ENCODE data around the gene STX11.

STX11 gene

DNA sequence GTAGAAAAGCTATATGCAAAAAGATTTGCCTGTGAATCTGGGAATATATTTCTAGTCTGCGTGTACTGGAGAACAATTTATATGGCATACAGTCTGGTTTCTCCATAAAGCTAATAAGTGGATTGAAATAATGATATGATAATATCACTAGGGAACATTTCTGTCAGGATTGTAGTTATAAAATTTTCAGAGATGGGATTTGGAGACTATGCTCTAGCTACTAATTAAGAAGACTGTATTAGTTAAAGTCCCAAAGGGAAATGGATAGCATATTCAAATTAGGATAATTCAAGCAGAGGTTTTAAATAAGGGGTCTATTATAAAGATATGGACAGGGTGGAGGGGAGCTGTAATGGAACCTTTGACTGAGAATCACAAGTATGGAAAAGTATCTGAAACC lies 7.2 kb upstream of the STX11 start:
- DNase-seq (ENCODE audit: low read depth): no peak

DNA sequence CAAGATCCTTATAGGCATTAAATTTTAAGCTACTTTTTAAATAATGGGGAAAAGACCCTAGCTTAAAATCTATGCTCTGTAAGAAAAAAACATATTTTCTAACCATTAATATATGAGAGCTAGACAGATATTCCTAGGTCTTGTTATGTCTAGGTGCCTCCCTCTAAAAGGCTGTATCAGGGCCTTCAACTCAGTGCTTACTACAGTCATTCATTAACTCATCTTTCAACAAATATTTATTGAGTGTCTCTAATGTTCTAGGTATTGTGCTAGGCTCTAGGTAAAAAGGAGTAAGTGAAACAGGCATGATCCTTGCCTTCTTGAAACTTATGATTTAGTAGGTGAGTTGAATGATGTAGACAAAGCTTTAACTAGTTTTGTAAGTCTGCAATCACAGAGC lies 6.4 kb upstream of the STX11 start:
- DNase-seq (ENCODE audit: low read depth): no peak

DNA sequence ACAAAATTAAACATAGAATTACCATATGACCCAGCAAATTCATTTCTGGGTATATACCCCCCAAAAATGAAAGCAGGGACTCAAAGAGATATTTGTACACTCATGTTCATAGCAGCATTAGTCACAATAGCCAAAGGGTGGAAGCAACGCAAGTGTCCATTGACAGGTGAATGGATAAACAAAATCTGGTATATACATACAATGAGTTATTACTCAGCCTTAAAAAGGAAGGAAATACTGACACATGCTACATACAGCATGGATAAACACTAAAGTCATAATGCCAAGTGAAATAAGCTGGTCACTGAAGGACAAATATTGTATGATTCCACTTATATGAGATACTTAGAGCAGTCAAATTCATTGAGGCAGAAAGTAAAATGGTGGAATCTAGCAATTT lies 5.3 kb upstream of the STX11 start:
- DNase-seq (ENCODE audit: low read depth): no peak

DNA sequence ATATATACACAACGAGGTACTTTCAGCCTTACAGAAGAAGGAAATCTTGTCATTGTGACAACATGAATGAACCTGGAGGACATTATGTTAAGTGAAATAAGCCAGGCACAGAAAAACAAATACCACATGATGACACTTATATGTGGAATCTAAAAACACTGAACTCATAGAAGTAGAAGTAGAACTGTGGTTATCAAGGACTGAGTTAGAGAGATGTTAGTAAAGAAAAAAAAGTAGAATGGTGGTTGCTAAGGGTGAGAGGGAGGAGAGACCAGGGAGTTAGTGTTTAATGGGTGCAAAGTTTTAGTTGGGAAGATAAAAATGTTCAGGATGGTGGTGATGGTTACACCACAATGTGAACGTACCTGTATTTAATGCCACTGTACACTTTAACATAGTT lies 4.8 kb upstream of the STX11 start:
- peak; percentile 27 for DNase-seq (ENCODE audit: low read depth)

DNA sequence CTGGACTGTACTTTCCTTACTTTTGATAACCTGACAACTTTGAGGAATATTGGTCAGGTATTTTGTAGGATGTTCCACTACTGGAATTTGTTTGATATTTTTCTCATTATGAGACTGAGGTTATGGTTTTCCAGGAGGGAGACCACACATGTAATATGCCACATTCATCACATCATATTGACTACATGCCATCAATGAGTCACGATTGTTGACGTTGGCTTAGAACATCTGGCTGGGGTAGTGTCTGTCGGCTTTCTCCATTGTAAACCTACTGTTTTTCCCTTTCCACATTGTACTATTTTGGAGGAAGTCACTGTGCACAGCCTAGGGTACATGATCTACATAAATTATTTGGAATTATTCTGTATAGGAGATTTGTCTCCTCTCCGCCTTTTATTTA lies 1.4 kb upstream of the STX11 start:
- DNase-seq (ENCODE audit: low read depth): no peak

DNA sequence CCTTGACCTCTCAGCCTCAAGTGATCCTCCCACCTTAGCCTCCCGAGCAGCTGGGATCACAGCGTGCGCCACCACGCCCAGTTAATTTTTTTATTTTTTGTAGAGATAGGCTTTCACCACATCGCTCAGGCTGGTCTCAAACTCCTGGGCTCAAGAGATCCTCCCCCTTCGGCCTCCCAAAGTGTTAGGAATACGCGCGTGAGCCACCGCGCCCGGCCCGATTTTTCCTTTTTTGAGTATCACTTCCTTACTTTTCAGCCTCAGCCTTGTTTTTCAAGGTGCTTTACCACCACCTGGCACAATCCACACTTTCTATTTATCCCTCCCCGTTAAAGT lies 791 bp upstream of the STX11 start:
- no peak for DNase-seq (ENCODE audit: low read depth)

DNA sequence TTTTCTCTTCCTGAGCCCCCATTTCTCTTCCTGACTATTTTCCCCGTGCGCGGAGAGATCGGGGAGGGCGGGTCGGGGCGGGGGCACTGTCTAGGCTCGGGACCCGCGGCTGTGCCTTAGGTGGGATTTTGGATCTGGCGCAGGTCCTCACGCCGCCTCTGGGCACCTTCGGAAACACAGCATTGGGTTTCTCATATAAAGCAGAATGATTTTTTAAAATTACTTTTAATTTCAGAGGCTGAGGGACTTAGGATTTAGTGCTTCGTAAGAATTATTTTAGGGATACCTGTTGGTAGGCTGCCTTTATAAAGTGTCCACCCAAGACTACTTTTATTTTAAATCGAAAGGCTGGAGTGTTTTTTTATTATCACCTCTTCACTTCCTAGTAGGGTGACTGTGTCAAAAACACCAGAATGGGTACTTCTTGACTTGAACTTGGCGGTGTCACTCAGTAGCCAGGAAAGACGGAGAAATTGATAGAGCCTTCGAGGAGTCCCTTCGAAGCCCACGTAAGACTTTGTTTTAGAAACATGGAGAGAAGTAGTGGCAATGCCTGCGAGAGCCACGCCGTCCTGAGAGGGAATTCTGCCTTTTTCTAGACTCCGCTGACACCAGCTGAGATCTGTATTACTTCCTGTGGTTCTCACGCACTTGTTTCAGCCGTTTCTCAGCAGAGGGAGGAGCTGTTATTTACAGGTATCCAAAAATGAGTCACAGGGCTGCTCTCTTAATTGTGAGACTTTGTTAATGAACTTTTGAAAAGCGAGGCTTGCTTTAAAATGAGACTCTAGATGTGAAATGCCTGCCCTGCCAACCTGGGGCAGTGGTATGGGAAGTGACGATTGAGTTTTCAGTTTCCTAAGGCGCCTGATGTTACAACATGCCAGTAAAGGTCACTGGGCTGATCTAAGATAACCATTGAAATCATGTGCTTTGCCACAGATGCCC lies 667 bp downstream of the STX11 start:
- DNase-seq (ENCODE audit: low read depth): no peak

DNA sequence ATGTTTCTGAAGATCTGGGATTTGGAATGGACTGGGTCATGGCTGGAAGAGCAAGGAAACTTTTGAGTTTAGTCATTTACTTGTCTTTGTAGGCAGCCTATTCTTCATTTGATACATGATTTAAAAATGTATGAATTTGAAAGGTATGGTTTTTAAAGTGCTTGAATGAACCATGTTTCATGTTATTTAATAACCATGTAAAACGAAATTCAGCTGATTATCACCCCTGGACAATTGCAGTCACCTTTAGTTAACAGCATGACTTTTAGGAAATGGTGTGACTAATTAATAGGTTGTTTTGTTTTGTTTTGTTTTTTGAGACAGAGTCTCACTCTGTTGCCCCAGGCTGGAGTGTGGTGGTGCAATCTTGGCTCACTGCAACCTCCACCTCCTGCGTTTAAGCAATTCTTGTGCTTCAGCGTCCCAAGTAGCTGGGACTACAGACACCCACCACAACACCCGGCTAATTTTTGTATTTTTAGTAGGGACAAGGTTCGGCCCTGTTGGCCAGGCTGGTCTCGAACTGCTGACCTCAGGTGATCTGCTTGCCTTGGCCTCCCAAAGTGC lies 2.1 kb downstream of the STX11 start:
- no peak for DNase-seq (ENCODE audit: low read depth)

DNA sequence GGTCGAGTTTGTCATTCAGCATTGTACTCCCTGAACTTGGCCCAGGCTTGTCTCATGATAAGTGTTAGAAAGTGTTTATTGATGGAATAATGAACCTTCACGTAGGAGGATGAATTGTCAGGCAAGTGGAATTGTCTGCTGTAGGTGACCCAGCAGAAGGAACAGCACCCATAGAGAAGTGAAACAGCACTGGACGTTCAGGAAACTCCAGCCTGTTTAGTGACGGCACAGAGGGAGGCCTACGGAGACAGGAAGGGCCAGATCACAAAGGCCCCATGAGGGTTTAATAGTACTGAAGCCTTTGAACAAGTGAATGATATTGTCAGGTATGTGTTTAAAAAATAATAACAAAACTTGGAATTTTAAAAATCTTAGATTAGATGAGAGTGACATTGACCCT lies 2.9 kb downstream of the STX11 start:
- DNase-seq (ENCODE audit: low read depth): no peak

DNA sequence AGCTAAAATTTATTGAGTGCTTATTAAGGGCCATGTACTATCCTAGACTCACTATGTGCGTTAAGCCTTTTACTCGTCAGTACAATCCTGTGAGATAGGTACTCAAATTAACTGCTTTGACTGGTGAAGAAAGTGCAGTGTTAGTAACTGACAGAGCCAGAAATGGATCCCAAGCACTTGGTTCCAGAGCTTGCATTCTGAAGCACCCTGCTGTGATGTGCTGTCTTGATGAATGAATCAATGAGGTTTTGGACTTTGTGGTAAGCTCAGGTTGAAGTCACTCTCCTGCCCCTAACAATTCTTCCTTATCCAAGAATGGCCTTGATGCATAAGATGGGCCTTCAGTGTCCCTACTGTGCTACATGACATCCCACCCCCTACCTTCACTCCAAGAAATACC lies 3.7 kb downstream of the STX11 start:
- no peak for DNase-seq (ENCODE audit: low read depth)

DNA sequence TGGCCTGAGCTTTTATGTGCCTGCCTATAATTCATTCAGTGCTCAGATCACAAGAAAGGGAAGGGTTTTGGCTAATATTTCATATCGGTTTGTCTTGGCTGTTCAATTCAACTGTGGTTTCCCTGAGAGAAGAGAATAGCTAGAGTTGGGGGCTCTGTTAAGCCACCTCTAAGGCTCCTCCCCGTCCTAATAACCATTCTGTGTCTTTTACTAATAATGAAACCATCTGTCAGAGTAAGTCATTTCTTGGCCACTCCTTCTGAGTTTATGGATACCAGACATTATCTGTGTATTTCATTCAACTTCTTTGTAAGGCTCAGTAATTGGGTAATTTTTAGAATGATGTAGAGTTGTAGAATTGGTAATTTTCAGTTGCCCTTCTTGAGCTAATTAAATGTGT lies 5.2 kb downstream of the STX11 start:
- no peak for DNase-seq (ENCODE audit: low read depth)

DNA sequence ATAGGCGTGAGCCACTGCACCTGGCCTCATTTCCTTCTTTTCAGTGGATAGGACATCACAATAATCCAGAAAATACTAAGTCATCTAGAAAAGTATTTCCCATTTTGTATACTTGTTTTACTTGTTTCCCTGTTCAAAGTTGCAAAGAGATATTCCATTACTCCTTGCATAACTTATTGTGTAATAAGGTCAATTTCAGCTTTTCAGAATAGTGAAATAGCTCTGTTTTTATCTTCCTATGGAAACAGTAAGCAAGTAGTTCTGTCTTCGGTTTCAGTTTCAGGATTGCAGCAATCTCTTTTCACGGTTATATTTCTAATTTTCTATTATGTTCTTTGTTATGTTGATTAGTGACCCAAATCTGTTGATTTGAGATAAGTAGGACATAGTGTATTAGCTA lies 6.0 kb downstream of the STX11 start:
- DNase-seq (ENCODE audit: low read depth): peak; percentile 72

DNA sequence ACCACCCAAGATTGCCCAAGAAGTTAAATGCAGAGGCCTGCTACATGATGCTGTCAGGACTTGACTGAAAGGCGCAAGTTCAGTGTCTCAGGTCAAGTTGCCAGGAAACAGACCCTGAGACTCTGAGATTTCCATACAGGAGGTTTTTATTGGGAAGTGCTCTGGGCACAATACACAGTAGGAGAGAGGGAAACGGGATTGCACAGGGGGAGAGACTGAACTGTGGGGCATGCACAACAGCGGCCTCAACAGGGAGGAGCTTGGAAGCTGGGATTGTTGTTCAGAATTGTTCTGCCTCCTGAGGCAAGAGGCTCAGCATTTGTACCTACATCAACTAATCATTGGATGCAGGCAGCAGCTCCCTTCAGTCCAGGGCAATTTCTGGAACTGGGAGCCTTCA lies 6.7 kb downstream of the STX11 start:
- DNase-seq (ENCODE audit: low read depth): no peak

DNA sequence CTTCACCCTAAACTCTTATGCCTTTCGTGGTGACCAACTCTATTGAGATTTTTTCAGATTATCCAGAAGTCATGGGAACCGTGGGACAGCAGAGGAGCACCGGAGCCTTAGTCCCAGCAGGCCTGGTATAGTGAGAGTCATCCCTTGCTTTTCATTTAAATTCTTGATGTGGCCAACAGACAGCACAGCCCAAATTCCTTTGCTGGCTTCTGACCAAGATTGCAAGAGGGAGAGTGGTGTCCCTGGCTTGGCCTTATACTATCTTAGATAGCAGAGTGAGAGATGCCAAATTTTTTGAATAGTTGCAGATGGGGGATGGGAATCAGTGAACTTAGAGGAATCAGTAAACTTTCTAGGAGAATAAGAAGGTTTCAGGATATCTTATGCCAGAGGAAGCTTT lies 7.8 kb downstream of the STX11 start:
- peak; percentile 93 for DNase-seq (ENCODE audit: low read depth)

DNA sequence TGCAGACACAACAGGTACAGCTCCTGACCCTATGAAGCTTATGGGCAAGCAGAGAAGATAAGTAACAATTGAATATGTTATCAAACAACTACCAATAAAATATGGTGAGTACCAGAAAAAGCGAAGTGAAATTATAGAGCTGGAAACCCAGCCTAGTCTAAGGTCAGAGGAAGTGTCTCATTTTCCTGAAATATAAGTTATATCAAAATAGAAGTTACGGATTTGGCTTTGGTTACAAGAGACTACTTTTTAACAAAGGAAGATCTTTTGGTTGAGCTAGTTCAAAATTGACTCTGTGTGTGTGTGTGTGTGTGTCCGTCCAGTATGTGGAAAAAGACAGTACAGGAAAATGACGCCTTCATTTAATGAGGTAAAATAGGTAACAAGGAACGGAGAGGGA lies 8.9 kb downstream of the STX11 start:
- DNase-seq (ENCODE audit: low read depth): no peak

DNA sequence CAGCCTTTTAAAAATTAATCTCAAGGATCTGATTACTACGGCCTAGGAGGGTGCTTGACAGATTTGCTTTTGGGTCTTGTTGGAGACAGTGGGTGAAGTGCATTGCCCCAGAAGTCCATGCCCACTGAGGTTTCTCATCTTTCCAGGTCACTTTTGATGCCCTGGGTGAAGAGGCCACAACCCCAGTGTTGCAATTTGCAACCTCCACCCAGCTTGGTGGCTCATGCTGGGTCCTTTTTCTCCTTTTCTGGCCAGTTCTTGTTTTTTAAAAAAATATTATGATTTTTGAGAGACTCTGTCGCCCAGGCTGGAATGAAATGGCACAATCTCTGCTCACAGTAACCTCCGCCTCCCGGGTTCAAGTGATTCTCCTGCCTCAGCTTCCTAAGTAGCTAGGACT lies 9.4 kb downstream of the STX11 start:
- no peak for DNase-seq (ENCODE audit: low read depth)

DNA sequence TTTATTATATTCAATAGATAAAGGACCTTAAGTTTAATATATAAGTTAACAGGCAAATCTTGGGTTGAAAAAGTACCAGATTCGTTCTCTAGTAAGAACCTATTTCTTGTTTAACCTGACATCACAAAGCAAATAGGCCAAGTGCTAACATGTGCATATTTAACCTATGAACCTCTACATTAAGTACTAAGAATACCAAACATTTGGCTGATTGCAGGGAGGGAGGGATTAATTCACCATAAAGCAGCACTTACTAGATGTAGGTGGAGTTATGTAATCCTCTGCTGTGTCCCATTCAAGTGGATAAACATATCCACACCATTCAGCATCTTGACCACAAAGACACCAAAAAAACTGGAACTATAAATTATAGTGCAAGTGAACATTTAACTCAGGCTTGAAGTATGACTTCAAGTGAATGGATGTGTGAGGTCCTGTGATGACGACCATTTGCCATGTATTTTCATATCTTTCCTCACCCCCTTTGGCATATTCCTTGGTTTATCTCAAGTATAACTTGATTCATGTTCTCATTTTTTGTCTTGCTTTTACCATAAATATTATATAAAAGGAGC lies 10.2 kb downstream of the STX11 start:
- DNase-seq (ENCODE audit: low read depth): no peak

DNA sequence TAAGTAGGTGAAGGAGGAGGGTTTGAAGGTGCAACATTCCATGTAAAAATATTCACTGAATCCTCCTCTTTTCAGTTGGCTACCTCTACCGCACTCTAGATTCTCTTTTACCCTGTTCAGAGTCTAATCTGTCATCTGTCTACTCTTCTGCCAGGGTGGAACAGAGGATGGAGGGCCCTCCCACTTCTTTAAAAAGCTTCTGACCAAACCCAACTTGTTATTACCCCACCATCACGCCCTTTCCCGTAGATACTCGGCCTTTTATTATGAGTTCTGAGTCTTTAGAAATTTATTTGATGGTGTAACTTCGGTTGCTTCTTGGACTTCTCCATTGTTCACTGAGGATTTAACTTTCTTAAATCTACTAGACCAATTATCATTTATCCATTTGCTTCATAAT lies 11.7 kb downstream of the STX11 start:
- no peak for DNase-seq (ENCODE audit: low read depth)

DNA sequence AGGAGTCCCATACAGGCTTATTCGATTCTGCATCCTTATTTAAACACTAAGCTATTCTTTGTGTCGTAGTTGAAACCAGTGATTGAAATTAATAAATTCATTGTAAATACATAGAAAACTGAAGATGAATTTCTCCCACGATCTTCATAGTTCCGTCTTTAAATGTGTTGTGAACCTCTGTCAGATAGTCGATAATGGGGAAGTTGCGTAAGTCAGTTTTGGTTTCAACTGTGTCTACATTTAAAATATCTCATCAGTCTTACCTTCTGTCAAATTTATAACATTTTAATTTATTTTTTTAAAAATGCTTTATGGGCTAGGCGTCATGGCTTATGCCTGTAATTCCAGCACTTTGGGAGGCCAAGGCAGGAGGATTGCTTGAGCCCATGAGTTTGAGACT lies 12.7 kb downstream of the STX11 start:
- DNase-seq (ENCODE audit: low read depth): no peak

DNA sequence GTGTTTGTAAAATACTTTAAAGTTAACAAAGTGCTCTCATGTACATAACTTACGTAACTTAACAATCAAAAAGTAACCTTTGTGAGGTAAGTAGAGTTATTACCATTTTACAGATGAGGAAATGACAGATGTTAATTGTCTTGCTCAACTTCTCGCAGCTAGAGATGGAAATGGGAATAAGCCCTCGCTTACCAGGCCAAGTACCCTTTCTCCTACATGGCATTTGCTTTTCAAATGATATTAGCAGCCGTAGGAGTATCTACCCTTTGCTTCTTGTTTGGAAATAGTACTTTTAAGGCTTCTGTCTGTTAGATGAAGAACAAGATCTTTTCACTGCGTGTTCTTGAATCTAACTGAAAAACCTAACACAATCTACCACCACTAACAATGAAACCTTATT lies 15.5 kb downstream of the STX11 start:
- DNase-seq (ENCODE audit: low read depth): no peak

DNA sequence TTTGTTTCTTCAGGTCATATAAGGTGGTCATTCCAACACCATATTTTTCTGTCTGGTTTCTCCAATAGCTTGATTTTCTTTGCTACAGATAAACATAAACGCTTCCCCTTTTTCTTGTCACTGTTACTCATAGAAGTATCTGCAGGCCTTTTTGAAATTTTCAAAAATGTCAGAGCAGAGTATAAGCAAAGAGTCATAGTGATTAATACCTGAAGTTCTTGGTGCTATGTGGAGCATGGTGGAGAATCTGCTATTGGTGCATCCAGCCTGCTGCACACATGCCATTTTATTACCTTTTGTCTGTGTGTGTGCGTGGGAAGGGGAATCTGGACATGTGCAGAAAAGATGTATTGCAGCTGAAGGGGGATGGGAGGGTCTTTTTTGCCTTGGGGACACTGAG lies 19.7 kb downstream of the STX11 start:
- no peak for DNase-seq (ENCODE audit: low read depth)

DNA sequence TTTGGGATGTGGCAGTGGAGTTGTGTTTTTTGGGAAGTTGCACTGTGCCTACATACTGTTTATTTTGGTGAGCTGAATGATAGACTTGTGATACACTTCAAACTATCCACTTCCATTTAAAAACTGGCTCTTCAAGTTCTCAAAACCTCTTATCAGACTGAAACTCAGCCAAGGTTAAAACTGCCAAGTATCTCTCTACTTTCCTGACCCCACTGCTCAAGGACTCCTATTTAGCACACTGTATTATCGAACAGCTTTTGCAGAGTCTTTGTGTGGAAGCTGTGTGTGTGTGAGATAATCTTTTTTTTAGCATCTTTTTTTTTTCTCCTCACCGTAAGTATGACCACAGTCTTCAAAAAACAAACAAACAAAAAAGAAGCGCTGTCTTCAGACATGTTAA lies 21.1 kb downstream of the STX11 start:
- DNase-seq (ENCODE audit: low read depth): no peak

DNA sequence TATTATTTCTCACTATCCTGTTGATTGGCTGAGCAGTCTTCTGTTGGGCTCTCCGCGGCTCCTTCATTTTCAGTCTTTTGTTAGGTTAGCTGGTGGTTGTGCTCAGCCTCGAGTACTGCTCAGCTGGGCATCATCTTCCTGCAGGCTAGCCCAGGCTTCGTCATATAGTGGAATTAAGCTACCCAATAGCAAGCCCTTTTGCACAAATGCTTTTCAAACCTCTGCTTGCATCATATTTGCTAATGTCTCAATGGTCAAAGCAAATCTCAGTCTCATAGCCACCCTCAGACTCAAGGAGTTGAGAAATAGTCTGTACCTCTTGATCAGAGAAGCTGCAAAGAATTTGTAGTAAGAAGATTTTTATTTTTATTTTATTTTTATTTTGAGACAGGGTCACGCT lies 23.7 kb downstream of the STX11 start:
- DNase-seq (ENCODE audit: low read depth): no peak

DNA sequence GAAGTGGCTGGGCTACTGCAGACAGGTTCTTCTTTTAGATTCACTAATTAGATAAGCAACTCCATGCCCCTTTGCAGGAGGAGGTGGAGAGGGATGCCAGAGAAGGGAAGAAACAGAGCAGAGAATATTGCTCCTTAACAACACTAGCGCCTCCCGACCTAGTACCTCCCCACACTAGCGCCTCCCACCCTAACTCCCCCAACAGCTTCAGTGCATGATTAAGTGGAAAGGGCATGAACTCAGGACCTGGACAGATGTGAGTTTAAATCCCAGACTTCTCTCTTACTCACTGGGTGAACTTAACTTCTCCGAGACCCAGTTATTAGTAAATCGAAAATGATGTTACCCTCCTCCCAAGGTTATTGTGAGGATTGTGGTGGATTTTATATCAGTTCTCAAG lies 25.7 kb downstream of the STX11 start:
- DNase-seq (ENCODE audit: low read depth): no peak
